HL-60 (cell line): ENCODE measurements around the gene GRM2.

ENCODE experiments used
- DNase-seq, 2 experiments: peaks; one replicate each; pipeline ENCODE4 v3.0.0-alpha.2; 2010 to 2020; ENCODE audit warnings: low read depth in 1 of 2, low spot score in 1 of 2
- H3K27ac ChIP-seq: fragments of 250-450 bp; sonication (Bioruptor Pico); replicated peaks from 2 replicates; pipeline ENCODE4 v1.5.1; 2020; ENCODE audit warnings: mild to moderate bottlenecking, moderate library complexity
- H3K27me3 ChIP-seq: fragments of 250-450 bp; sonication (Bioruptor Pico); 2 replicates; pipeline ENCODE4 v1.5.1; 2021; ENCODE audit warnings: mild to moderate bottlenecking, moderate library complexity; ENCODE audit not compliant: insufficient read depth, poor library complexity, severe bottlenecking
- H3K4me3 ChIP-seq: replicated peaks from 2 replicates; pipeline ENCODE4 v1.5.1; 2011; ENCODE audit warnings: mild to moderate bottlenecking, control low read depth, low read length; ENCODE audit not compliant: insufficient read depth
- GABPA ChIP-seq: IDR thresholded peaks from 2 replicates; pipeline ENCODE4 v1.6.1; 2012; ENCODE audit warnings: low read depth
- POLR2AphosphoS5 ChIP-seq: IDR thresholded peaks from 2 replicates; pipeline ENCODE4 v1.6.1; 2012; ENCODE audit warnings: low read depth
- REST ChIP-seq: IDR thresholded peaks from 2 replicates; pipeline ENCODE4 v1.6.1; 2012; ENCODE audit warnings: low read depth; ENCODE audit not compliant: insufficient replicate concordance
- SPI1 ChIP-seq: IDR thresholded peaks from 2 replicates; pipeline ENCODE4 v1.6.1; 2012; ENCODE audit warnings: low read depth, mild to moderate bottlenecking, borderline replicate concordance
- TF ChIP-seq, protein P1 (sequence below): IDR thresholded peaks from one replicate; pipeline ENCODE4 v1.5.1; 2011; ENCODE audit warnings: low read length, control low read depth, inconsistent platforms; ENCODE audit not compliant: insufficient read depth

Gene GRM2

GRCh38 chr3:51718547-51719409 lies 11.9 kb downstream of the GRM2 start:
- H3K27ac ChIP-seq, result no peak overlapping the region
- H3K4me3 ChIP-seq, result no peak overlapping the region
- H3K27me3 ChIP-seq, result no peaks in the 10 kb centered on the region
- DNase-seq, result peak; percentile 26 to 75
- TF ChIP-seq SPI1, result no peak
- TF ChIP-seq, protein P1, sequence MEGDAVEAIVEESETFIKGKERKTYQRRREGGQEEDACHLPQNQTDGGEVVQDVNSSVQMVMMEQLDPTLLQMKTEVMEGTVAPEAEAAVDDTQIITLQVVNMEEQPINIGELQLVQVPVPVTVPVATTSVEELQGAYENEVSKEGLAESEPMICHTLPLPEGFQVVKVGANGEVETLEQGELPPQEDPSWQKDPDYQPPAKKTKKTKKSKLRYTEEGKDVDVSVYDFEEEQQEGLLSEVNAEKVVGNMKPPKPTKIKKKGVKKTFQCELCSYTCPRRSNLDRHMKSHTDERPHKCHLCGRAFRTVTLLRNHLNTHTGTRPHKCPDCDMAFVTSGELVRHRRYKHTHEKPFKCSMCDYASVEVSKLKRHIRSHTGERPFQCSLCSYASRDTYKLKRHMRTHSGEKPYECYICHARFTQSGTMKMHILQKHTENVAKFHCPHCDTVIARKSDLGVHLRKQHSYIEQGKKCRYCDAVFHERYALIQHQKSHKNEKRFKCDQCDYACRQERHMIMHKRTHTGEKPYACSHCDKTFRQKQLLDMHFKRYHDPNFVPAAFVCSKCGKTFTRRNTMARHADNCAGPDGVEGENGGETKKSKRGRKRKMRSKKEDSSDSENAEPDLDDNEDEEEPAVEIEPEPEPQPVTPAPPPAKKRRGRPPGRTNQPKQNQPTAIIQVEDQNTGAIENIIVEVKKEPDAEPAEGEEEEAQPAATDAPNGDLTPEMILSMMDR, result peak; percentile 95
- TF ChIP-seq GABPA, result no peak

DNA sequence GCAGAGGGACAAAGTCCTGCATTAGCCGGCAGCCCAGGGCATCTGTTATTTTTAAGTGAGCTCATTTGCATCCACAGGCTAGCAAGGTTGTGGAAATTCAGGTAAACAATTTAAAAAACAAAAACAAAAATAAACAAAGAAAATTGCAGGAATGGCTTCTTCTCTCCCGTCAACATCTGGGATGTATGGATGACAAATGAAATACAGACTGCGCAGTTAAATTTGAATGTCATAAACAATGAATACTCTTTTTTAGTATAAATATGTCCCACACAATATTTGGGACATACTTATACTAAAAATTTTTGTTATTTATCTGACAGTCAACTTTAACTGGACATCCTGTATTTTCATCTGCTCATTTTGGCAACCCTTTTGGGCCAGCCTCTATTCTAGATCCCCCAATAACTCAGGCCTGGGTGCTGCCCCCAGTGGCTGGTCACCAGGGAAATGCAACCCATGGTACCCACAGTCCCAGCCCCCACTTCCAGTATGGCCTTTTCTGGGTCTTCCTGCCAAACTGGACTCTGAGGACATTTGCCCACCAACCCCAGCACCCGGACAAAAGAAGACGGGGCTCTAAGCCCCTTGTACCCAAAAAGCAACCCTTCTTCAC lies 12.7 kb downstream of the GRM2 start:
- Histone ChIP-seq H3K27me3 (no peaks in the 10 kb centered on the region), H3K27ac (no peak overlapping the region), H3K4me3 (no peak overlapping the region)
- TF ChIP-seq, protein P1, result no peak
- TF ChIP-seq SPI1 (no peak), POLR2AphosphoS5 (no peak), REST (no peak), GABPA (no peak)
- DNase-seq, result no peak

DNA sequence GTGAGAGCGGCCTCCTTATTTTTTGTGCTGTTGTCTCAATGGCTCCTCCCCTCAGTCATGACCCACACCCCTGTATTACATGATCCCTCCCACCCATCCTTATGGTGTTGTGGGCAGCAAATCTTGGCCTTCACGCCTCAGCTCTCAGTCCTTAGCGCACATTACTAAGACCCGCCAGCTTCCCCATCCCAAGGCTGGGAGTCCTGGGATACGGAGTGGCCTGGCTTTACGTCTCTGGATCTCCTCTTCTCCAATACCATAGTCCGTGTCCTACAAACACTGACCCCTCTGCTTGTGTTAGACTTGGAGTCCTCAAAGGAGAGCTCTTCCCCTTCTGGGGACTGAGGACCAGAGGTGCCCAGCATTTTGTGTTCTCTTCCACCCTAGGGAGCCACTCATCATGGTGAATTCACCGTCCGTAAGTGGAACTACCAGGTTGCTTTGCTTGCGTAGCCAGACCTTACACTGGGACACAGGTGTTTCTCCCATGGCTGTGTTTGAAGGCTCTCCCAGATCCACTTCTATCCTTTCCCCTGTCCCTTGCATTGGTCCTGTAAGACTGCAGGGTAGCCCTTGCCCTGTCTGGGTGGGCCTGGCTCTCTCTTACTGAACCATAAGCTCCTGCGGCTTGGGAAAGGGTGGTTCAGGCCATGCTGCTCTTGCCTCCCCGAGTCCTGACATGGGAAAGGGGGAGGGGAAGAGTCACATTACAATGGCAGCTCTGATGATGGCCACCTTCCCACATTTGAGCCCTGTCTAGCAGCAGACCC lies 13.6 kb downstream of the GRM2 start:
- Histone ChIP-seq H3K4me3 (no peak overlapping the region), H3K27ac (no peak overlapping the region), H3K27me3 (no peaks in the 10 kb centered on the region)
- TF ChIP-seq GABPA (no peak), POLR2AphosphoS5 (no peak), REST (no peak), SPI1 (no peak)
- TF ChIP-seq, protein P1, result no peak
- DNase-seq, result no peak
